Karpas-422 (cell line): ENCODE measurements around the gene KCNJ4. TPM values are rescaled to one million over a fixed set of nuclear protein-coding genes. Genes with fewer than 3 reads are reported as not detected.
"Not testable (repeated sequence)": the region's sequence is repeated elsewhere in the genome, so short reads cannot be mapped to it uniquely, and the experiment has no call there.

Experiments
- DNase-seq: peaks from one replicate; pipeline ENCODE4 v3.0.0-alpha.2; 2015
- H2AFZ ChIP-seq: fragments of 200-600 bp; sonication (generic); 2 replicates; pipeline ENCODE4 v1.6.1; 2014; ENCODE audit warnings: antibody characterized with exemption, low read length, mixed read lengths
- H3K27ac ChIP-seq: fragments of 200-600 bp; sonication (generic); 2 replicates; pipeline ENCODE4 v1.5.1; 2014; ENCODE audit warnings: mild to moderate bottlenecking, low read length, moderate library complexity
- H3K27me3 ChIP-seq: fragments of 200-600 bp; sonication (generic); 2 replicates; pipeline ENCODE4 v1.6.1; 2014; ENCODE audit warnings: low read length, mixed read lengths
- H3K36me3 ChIP-seq: fragments of 200-600 bp; sonication (generic); 2 replicates; pipeline ENCODE4 v1.6.1; 2014; ENCODE audit warnings: low read length, mixed read lengths; ENCODE audit not compliant: insufficient read depth
- H3K4me1 ChIP-seq: fragments of 200-600 bp; sonication (generic); 2 replicates; pipeline ENCODE4 v1.6.1; 2014; ENCODE audit warnings: mild to moderate bottlenecking, low read length, mixed read lengths
- H3K4me2 ChIP-seq: fragments of 200-600 bp; sonication (generic); 2 replicates; pipeline ENCODE4 v1.6.1; 2014; ENCODE audit warnings: low read length, low read depth, mild to moderate bottlenecking; ENCODE audit not compliant: poor library complexity, severe bottlenecking
- H3K4me3 ChIP-seq: fragments of 200-600 bp; sonication (generic); 2 replicates; pipeline ENCODE4 v1.5.1; 2014; ENCODE audit warnings: mild to moderate bottlenecking, antibody characterized with exemption, low read length, mixed read lengths
- H3K79me2 ChIP-seq: fragments of 200-600 bp; sonication (generic); 2 replicates; pipeline ENCODE4 v1.6.1; 2014; ENCODE audit warnings: mild to moderate bottlenecking, low read length, mixed read lengths
- H3K9ac ChIP-seq: fragments of 200-600 bp; sonication (generic); 2 replicates; pipeline ENCODE4 v1.6.0; 2014; ENCODE audit warnings: low read length
- H3K9me2 ChIP-seq: fragments of 200-600 bp; sonication (generic), shearing (Covaris generic); replicated peaks from 2 replicates; pipeline ENCODE4 v1.6.0; 2014; ENCODE audit warnings: mild to moderate bottlenecking, low read length, moderate library complexity; ENCODE audit not compliant: insufficient read depth
- H3K9me3 ChIP-seq: fragments of 300-700, 200-600 bp; sonication (generic); 2 replicates; pipeline ENCODE4 v1.6.1; 2014; ENCODE audit warnings: low read length, mixed read lengths
- H4K20me1 ChIP-seq: fragments of 200-600 bp; sonication (generic); 2 replicates; pipeline ENCODE4 v1.6.1; 2014; ENCODE audit warnings: mild to moderate bottlenecking, antibody characterized with exemption, low read length, low read depth; ENCODE audit not compliant: insufficient read depth
- total RNA-seq: library from RNA; depleted of rRNA; stranded (reverse); fragments of >200 nt; shearing (Covaris generic); gene quantifications from 2 replicates; pipeline ENCODE4 v1.2.3, GENCODE V29; 2014; ENCODE audit warnings: low replicate concordance

KCNJ4 gene
- total RNA-seq, 1 experiment from 2014 or later = not detected

GRCh38 chr22:38413085-38414008 is 41.7 kb downstream of the KCNJ4 start:
- Histone ChIP-seq H3K9me3 (no peaks in the 10 kb centered on the region), H3K4me2 (no peak overlapping the region), H4K20me1 (no peaks in the 10 kb centered on the region), H3K79me2 (no peaks in the 10 kb centered on the region), H3K9ac (no peak overlapping the region), H3K4me1 (no peaks in the 10 kb centered on the region), H3K27me3 (no peaks in the 10 kb centered on the region), H2AFZ (no peak overlapping the region), H3K4me3 (no peak overlapping the region), H3K9me2 (no peaks in the 10 kb centered on the region), H3K27ac (no peak overlapping the region), H3K36me3 (no peaks in the 10 kb centered on the region)
- DNase-seq = peak; percentile 35

GRCh38 chr22:38412435-38413084 is 42.4 kb downstream of the KCNJ4 start:
- H2AFZ ChIP-seq = no peak overlapping the region

DNA sequence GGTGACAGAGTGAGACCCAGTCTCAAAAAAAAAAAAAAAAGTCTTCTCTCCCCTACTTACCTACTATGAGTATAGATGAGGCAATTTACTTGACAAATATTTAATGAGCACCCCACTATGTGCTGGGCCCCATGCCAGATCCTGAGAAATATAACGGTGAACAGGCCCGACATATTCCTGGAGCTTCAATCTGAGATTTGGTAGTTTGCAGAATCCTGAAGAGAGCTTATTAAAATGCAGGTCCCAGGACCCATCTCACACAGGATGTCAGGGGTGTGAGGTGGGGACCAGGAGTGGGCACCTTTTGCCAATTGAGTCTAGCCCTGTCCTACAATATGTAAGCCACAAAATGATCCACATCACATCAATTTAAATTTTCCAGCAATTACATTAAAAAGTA is 44.0 kb downstream of the KCNJ4 start:
- Histone ChIP-seq H3K4me2 (no peak overlapping the region), H3K36me3 (no peaks in the 10 kb centered on the region), H3K4me1 (no peaks in the 10 kb centered on the region), H3K27ac (no peak overlapping the region), H2AFZ (no peak overlapping the region), H3K9me3 (no peaks in the 10 kb centered on the region), H3K79me2 (no peaks in the 10 kb centered on the region), H3K4me3 (no peak overlapping the region), H3K9ac (no peak overlapping the region), H3K9me2 (no peaks in the 10 kb centered on the region), H3K27me3 (no peaks in the 10 kb centered on the region), H4K20me1 (no peaks in the 10 kb centered on the region)
- DNase-seq = peak; percentile 31

More at GRCh38 chr22:38412435-38413084, 42.4 kb downstream of the KCNJ4 start:
- H3K36me3 ChIP-seq = no peaks in the 10 kb centered on the region
- H3K79me2 ChIP-seq = no peaks in the 10 kb centered on the region
- H3K9me2 ChIP-seq = no peaks in the 10 kb centered on the region
- peak; percentile 39 for DNase-seq
- no peaks in the 10 kb centered on the region for H3K27me3 ChIP-seq
- no peak overlapping the region for H3K4me3 ChIP-seq
- H3K4me2 ChIP-seq = no peak overlapping the region
- H3K4me1 ChIP-seq = no peaks in the 10 kb centered on the region
- no peaks in the 10 kb centered on the region for H3K9me3 ChIP-seq
- no peak overlapping the region for H3K27ac ChIP-seq
- H3K9ac ChIP-seq = no peak overlapping the region
- no peaks in the 10 kb centered on the region for H4K20me1 ChIP-seq

DNA sequence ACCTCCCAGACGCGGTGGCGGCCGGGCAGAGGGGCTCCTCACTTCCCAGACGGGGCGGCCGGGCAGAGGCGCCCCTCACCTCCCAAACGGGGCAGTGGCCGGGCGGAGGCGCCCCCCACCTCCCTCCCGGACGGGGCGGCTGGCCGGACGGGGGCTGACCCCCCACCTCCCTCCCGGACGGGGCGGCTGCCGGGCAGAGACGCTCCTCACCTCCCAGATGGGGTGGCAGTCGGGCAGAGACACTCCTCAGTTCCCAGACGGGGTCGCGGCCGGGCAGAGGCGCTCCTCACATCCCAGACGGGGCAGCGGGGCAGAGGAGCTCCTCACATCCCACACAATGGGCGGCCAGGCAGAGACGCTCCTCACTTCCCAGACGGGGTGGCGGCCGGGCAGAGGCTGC is 45.1 kb downstream of the KCNJ4 start:
- H3K9ac ChIP-seq, H4K20me1 ChIP-seq, DNase-seq, H3K4me1 ChIP-seq, H3K36me3 ChIP-seq, H3K9me3 ChIP-seq, H3K4me3 ChIP-seq, H3K4me2 ChIP-seq, H3K27ac ChIP-seq, H3K9me2 ChIP-seq, H3K27me3 ChIP-seq, H2AFZ ChIP-seq, H3K79me2 ChIP-seq: not testable (repeated sequence)

- H3K27ac ChIP-seq = no peak overlapping the region
- peaks cover 10% of the 10 kb centered on the region for H3K4me1 ChIP-seq
- DNase-seq = peak; percentile 12
- no peak overlapping the region for H2AFZ ChIP-seq
- H3K27me3 ChIP-seq = no peaks in the 10 kb centered on the region
- no peaks in the 10 kb centered on the region for H4K20me1 ChIP-seq
- H3K9ac ChIP-seq = no peak overlapping the region
- no peaks in the 10 kb centered on the region for H3K36me3 ChIP-seq
- H3K79me2 ChIP-seq = no peaks in the 10 kb centered on the region
- no peaks in the 10 kb centered on the region for H3K9me3 ChIP-seq
- H3K9me2 ChIP-seq = no peaks in the 10 kb centered on the region
- H3K4me3 ChIP-seq = no peak overlapping the region
- no peak overlapping the region for H3K4me2 ChIP-seq
Measured at GRCh38 chr22:38406617-38407016, 48.4 kb downstream of the KCNJ4 start.

GRCh38 chr22:38404419-38404818 is 50.6 kb downstream of the KCNJ4 start:
- Histone ChIP-seq H3K27me3 (no peaks in the 10 kb centered on the region), H3K9me3 (no peaks in the 10 kb centered on the region), H4K20me1 (no peaks in the 10 kb centered on the region)

GRCh38 chr22:38403812-38404211 is 51.2 kb downstream of the KCNJ4 start:
- Histone ChIP-seq H3K4me2 (peak overlapping the region; percentile 54), H3K9me3 (no peaks in the 10 kb centered on the region), H3K4me3 (peak overlapping the region; percentile 53), H2AFZ (peak overlapping the region; percentile 84; the same call in 1 of the 2 replicates), H3K9me2 (no peaks in the 10 kb centered on the region), H4K20me1 (no peaks in the 10 kb centered on the region), H3K36me3 (no peaks in the 10 kb centered on the region), H3K4me1 (peaks cover 15% of the 10 kb centered on the region), H3K9ac (peak overlapping the region; percentile 55), H3K79me2 (no peaks in the 10 kb centered on the region), H3K27me3 (no peaks in the 10 kb centered on the region), H3K27ac (no peak overlapping the region)
- DNase-seq = peak; percentile 72

More at GRCh38 chr22:38404419-38404818, 50.6 kb downstream of the KCNJ4 start:
- Histone ChIP-seq H3K9ac (no peak overlapping the region), H3K4me1 (peaks cover 12% of the 10 kb centered on the region), H3K4me2 (peak overlapping the region; percentile 54), H3K4me3 (no peak overlapping the region), H3K36me3 (no peaks in the 10 kb centered on the region), H2AFZ (no peak overlapping the region), H3K27ac (no peak overlapping the region), H3K9me2 (no peaks in the 10 kb centered on the region), H3K79me2 (no peaks in the 10 kb centered on the region)
- peak; percentile 19 for DNase-seq

DNA sequence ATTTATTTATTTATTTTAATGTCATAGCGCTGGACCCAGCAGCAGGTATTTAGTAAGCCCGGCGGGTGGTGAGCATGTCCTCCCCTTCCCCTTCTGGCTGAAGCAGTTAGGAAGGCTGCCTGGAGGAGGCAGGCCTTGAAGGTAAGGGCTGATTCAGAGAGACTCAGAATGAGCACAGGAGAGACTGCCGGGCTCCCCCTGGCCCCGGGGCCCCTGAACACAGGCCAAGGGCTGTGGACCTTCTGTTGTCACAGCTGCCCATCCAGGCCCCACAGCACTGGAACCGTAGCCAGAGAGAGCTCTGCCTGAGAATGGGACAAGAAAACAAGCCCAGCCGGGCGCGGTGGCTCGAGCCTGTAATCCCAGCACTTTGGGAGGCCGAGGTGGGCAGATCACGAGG is 52.8 kb downstream of the KCNJ4 start:
- Histone ChIP-seq H3K4me1 (peaks cover 21% of the 10 kb centered on the region), H3K9me3 (no peaks in the 10 kb centered on the region), H3K27me3 (no peaks in the 10 kb centered on the region), H3K4me2 (no peak overlapping the region), H3K27ac (no peak overlapping the region), H3K36me3 (no peaks in the 10 kb centered on the region), H2AFZ (no peak overlapping the region), H3K9me2 (no peaks in the 10 kb centered on the region), H4K20me1 (no peaks in the 10 kb centered on the region), H3K79me2 (no peaks in the 10 kb centered on the region), H3K4me3 (no peak overlapping the region), H3K9ac (no peak overlapping the region)
- DNase-seq = peak; percentile 21
